Effector memory CD4-positive, alpha-beta T cell (primary cell): ENCODE measurements around the gene CASKIN2.

Experiments
- DNase-seq, 3 donors: peaks; one replicate each; pipeline ENCODE4 v3.0.0-alpha.2; 2020
- H3K27ac ChIP-seq: 2 replicates; pipeline ENCODE4 v1.7.0; 2013; ENCODE audit warnings: mild to moderate bottlenecking, low read length, moderate library complexity; ENCODE audit not compliant: insufficient read depth, poor library complexity, severe bottlenecking
- H3K27me3 ChIP-seq: replicated peaks from 2 replicates; pipeline ENCODE4 v1.7.0; 2013; ENCODE audit warnings: mild to moderate bottlenecking, low read length; ENCODE audit not compliant: insufficient read depth, control insufficient read depth, poor library complexity, severe bottlenecking
- H3K36me3 ChIP-seq: 2 replicates; pipeline ENCODE4 v1.7.0; 2013; ENCODE audit warnings: mild to moderate bottlenecking, low read length, moderate library complexity; ENCODE audit not compliant: control insufficient read depth, insufficient read depth
- H3K4me1 ChIP-seq: 2 replicates; pipeline ENCODE4 v1.7.0; 2013; ENCODE audit warnings: low read length, mild to moderate bottlenecking; ENCODE audit not compliant: control insufficient read depth, insufficient read depth, poor library complexity, severe bottlenecking
- H3K4me3 ChIP-seq: 2 replicates; pipeline ENCODE4 v1.7.0; 2013; ENCODE audit warnings: low read length, low read depth, mild to moderate bottlenecking; ENCODE audit not compliant: insufficient read depth, poor library complexity, severe bottlenecking
- H3K9me3 ChIP-seq: 2 replicates; pipeline ENCODE4 v1.7.0; 2013; ENCODE audit warnings: mild to moderate bottlenecking, low read length, moderate library complexity; ENCODE audit not compliant: control insufficient read depth

The CASKIN2 gene

GRCh38 chr17:75557075-75557851 is 41.9 kb upstream of the CASKIN2 start:
- no peak for DNase-seq
- no peak overlapping the region for H3K4me3 ChIP-seq

DNA sequence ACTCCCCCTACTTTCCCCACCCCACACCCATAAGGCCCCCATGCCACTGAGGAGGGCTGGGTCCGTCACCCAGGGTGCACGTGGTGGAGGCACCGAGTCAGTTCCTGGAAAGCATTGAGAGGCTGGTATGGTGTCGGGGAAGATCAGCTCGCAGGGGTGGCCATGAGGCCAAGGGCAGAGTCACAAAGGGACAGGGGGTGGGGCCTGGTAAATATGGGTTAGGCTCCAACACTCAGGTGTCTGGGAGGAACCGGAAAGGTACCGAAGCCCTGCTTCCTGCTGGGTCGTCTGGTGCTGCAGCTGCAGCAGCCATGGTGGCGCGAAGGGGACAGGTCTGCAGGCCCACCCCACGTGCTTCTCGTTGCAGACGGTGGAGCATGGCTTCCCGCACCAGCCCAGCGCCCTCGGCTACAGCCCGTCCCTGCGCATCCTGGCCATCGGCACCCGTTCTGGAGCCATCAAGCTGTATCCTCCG is 40.4 kb upstream of the CASKIN2 start:
- H3K36me3 ChIP-seq: peaks cover 13% of the 10 kb centered on the region
- H3K9me3 ChIP-seq: no peaks in the 10 kb centered on the region
- no peaks in the 10 kb centered on the region for H3K27me3 ChIP-seq
- H3K4me1 ChIP-seq: no peaks in the 10 kb centered on the region
- no peak overlapping the region for H3K27ac ChIP-seq
- H3K4me3 ChIP-seq: no peak overlapping the region
- no peak for DNase-seq

More at GRCh38 chr17:75557075-75557851, 41.9 kb upstream of the CASKIN2 start:
- H3K9me3 ChIP-seq: no peaks in the 10 kb centered on the region
- H3K27me3 ChIP-seq: no peaks in the 10 kb centered on the region
- peaks cover 13% of the 10 kb centered on the region for H3K36me3 ChIP-seq
- H3K27ac ChIP-seq: no peak overlapping the region
- no peaks in the 10 kb centered on the region for H3K4me1 ChIP-seq

- H3K27me3 ChIP-seq: no peaks in the 10 kb centered on the region
- H3K27ac ChIP-seq: no peak overlapping the region
- H3K36me3 ChIP-seq: peaks cover 2% of the 10 kb centered on the region
- no peaks in the 10 kb centered on the region for H3K4me1 ChIP-seq
- DNase-seq: no peak
- H3K9me3 ChIP-seq: no peaks in the 10 kb centered on the region
- no peak overlapping the region for H3K4me3 ChIP-seq
These were observed 38.2 kb upstream of the CASKIN2 start for GRCh38 chr17:75553295-75554110.

DNA sequence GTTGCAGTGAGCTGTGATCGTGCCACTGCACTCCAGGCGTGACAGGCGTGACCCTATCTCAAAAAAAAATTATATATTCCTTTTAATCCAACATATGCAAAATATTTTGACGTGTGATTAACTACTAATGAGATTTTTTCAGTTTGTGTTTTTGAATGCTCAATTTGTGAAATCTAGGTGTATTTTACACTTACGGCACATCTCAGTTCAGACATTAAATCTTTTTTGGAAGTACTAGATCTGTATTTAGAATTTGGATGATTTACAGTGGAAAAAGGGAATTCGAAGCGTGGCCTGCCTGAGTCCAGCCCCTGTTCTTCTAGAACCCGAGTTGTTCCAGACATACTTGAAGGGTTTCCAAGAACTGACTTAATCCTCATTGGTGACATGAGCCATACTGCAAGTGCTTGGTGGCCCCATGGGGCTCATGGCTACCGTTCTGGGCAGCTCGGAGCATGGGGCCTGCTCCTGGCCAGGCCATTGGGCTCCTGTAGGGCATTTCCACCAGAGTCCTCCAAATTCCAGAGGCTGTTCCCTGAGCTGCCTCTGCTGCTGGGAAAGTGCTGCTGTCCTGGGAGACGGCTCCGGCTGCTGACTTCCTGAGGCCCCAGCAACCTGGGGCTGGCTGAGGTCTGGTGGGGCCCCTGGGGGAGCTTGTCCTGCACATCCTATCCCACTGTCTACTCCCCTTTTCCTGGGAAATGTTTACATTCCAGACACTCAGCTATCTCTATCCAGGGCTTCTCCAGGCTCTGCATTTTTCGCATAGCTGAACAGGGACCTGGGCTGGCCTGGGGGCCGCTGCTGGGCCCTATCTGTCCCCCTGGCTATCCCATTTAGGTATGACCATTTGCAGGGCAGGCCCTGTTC is 37.3 kb upstream of the CASKIN2 start:
- no peak overlapping the region for H3K27ac ChIP-seq
- H3K9me3 ChIP-seq: no peaks in the 10 kb centered on the region
- H3K4me3 ChIP-seq: no peak overlapping the region
- DNase-seq: no peak
- no peaks in the 10 kb centered on the region for H3K27me3 ChIP-seq
- no peaks in the 10 kb centered on the region for H3K4me1 ChIP-seq
- no peaks in the 10 kb centered on the region for H3K36me3 ChIP-seq

DNA sequence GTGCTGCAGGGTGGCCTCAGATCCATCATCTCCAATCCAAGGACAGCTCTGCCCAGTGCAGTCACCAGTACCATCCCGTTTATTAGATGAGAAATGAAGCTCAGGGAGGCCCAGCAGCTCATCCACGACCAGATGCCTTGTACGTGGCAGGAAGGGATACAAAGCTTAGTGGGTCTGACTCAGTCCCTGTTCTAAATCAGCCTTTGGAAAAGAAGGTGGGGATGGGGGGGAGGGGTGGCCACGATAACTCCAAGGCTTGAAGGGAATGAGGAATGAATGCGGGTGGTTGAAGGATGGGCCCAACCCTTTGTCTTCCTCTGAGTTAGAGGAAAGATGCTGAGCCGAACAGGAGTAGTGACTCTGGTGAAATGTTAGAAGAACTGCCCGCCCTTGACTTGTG is 35.9 kb upstream of the CASKIN2 start:
- no peaks in the 10 kb centered on the region for H3K4me1 ChIP-seq
- H3K36me3 ChIP-seq: no peaks in the 10 kb centered on the region
- no peak overlapping the region for H3K4me3 ChIP-seq
- no peak overlapping the region for H3K27ac ChIP-seq
- no peaks in the 10 kb centered on the region for H3K9me3 ChIP-seq
- DNase-seq: no peak
- no peaks in the 10 kb centered on the region for H3K27me3 ChIP-seq

DNA sequence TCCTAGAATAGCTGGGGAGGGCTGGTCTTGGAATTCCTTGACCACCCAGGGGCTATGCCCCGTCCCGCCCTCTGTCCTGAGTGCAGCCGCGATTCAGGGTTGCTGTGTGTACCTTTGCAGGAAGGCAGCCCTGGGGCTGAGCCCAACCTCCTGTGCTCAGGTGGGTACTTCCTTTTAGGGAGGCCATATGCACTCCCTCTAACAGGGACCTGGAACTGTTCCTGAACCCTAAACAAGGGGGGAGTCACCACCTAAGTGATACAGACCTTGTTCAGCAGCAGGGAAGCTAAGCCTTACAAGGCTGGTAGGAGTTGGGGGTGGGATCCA is 34.8 kb upstream of the CASKIN2 start:
- no peaks in the 10 kb centered on the region for H3K4me1 ChIP-seq
- H3K36me3 ChIP-seq: no peaks in the 10 kb centered on the region
- H3K4me3 ChIP-seq: no peak overlapping the region
- H3K27ac ChIP-seq: no peak overlapping the region
- no peaks in the 10 kb centered on the region for H3K9me3 ChIP-seq
- no peak for DNase-seq
- H3K27me3 ChIP-seq: no peaks in the 10 kb centered on the region

- DNase-seq: no peak
- H3K36me3 ChIP-seq: no peaks in the 10 kb centered on the region
- no peaks in the 10 kb centered on the region for H3K27me3 ChIP-seq
- no peaks in the 10 kb centered on the region for H3K4me1 ChIP-seq
- H3K9me3 ChIP-seq: no peaks in the 10 kb centered on the region
- H3K27ac ChIP-seq: no peak overlapping the region
- no peak overlapping the region for H3K4me3 ChIP-seq
These were observed 34.2 kb upstream of the CASKIN2 start for GRCh38 chr17:75549246-75550138.

- no peaks in the 10 kb centered on the region for H3K27me3 ChIP-seq
- H3K4me1 ChIP-seq: no peaks in the 10 kb centered on the region
These were observed 33.5 kb upstream of the CASKIN2 start for GRCh38 chr17:75548813-75549212.

DNA sequence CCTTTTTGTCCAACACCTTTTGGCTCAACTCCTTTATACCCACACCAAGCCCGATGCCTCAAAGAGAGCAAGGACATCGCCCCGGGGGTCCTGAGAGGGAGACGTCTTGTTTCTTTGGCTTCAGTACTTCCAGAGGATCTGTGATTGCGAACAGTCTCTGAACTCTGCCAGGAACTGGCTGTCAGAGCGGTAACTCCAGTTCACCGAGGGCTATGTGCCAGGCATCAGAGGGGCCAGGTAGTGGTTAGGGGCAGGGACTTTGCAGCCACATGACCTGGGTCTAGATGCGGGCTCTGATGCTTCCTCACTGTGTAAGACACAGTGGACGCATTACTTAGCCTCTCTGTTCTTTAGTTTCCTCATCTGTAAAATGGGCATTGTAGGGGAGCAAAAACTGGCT is 31.8 kb upstream of the CASKIN2 start:
- H3K9me3 ChIP-seq: no peaks in the 10 kb centered on the region
- no peaks in the 10 kb centered on the region for H3K4me1 ChIP-seq
- no peak for DNase-seq
- no peaks in the 10 kb centered on the region for H3K27me3 ChIP-seq
- H3K27ac ChIP-seq: no peak overlapping the region
- H3K4me3 ChIP-seq: no peak overlapping the region
- H3K36me3 ChIP-seq: no peaks in the 10 kb centered on the region

More at GRCh38 chr17:75548813-75549212, 33.5 kb upstream of the CASKIN2 start:
- H3K9me3 ChIP-seq: no peaks in the 10 kb centered on the region
- no peak overlapping the region for H3K4me3 ChIP-seq
- no peak for DNase-seq
- H3K27ac ChIP-seq: no peak overlapping the region
- no peaks in the 10 kb centered on the region for H3K36me3 ChIP-seq
